Endothelial cell (in vitro differentiated cells): ENCODE results near the gene POLA1. TPM values are rescaled to one million over a fixed set of nuclear protein-coding genes. Genes with fewer than 3 reads are reported as not detected.

Experiments
- DNase-seq: peaks from one replicate; pipeline ENCODE4 v3.0.0; 2021; ENCODE audit warnings: low spot score
- H3K27ac Mint-ChIP-seq: one replicate; pipeline ENCODE4 v1.8.0; 2021; ENCODE audit warnings: mixed read lengths, inconsistent platforms; ENCODE audit not compliant: unreplicated experiment
- H3K27me3 Mint-ChIP-seq: one replicate; pipeline ENCODE4 v1.8.0; 2021; ENCODE audit warnings: mild to moderate bottlenecking, moderate library complexity, mixed read lengths, inconsistent platforms; ENCODE audit not compliant: unreplicated experiment
- H3K36me3 Mint-ChIP-seq: one replicate; pipeline ENCODE4 v1.8.0; 2021; ENCODE audit warnings: mild to moderate bottlenecking, low read depth, mixed read lengths, inconsistent platforms; ENCODE audit not compliant: unreplicated experiment
- H3K4me1 Mint-ChIP-seq: one replicate; pipeline ENCODE4 v1.8.0; 2021; ENCODE audit warnings: mild to moderate bottlenecking, mixed read lengths, inconsistent platforms; ENCODE audit not compliant: unreplicated experiment
- H3K4me3 Mint-ChIP-seq: one replicate; pipeline ENCODE4 v1.8.0; 2021; ENCODE audit warnings: mild to moderate bottlenecking, mixed read lengths, inconsistent platforms; ENCODE audit not compliant: unreplicated experiment
- H3K9me3 Mint-ChIP-seq: one replicate; pipeline ENCODE4 v1.8.0; 2021; ENCODE audit warnings: mixed read lengths, inconsistent platforms; ENCODE audit not compliant: unreplicated experiment
- CTCF ChIP-seq: fragments of 200-600 bp; sonication (generic); IDR thresholded peaks from one replicate; pipeline ENCODE4 v1.5.0; 2021; ENCODE audit warnings: antibody characterized with exemption; ENCODE audit not compliant: unreplicated experiment
- total RNA-seq: library from RNA; stranded (reverse); fragmentation: NEBNext Ultra II Directional; extraction: Animal tissue kit (Norgen Biotek cat#: 25700); gene quantifications from one replicate; pipeline ENCODE4 v1.2.1, GENCODE V29; 2021; ENCODE audit not compliant: unreplicated experiment

Gene POLA1
- total RNA-seq, 1 donor from 2014 or later: 12.9 TPM

GRCh38 chrX:24876530-24877287 is 183.0 kb downstream of the POLA1 start:
- no peak for DNase-seq
- Mint-ChIP-seq H3K4me1 (no peaks in the 10 kb centered on the region), H3K36me3 (no peaks in the 10 kb centered on the region), H3K4me3 (no peak overlapping the region), H3K27me3 (no peaks in the 10 kb centered on the region), H3K27ac (no peak overlapping the region), H3K9me3 (no peaks in the 10 kb centered on the region)
- no peak for TF ChIP-seq CTCF

- no peak overlapping the region for H3K4me3 Mint-ChIP-seq
- no peak overlapping the region for H3K27ac Mint-ChIP-seq
- H3K4me1 Mint-ChIP-seq: no peaks in the 10 kb centered on the region
These were observed 183.6 kb downstream of the POLA1 start for GRCh38 chrX:24877288-24877664.

GRCh38 chrX:24877854-24878650 is 184.3 kb downstream of the POLA1 start:
- no peaks in the 10 kb centered on the region for H3K36me3 Mint-ChIP-seq
- no peaks in the 10 kb centered on the region for H3K9me3 Mint-ChIP-seq
- H3K27me3 Mint-ChIP-seq: peaks cover 2% of the 10 kb centered on the region
- H3K4me3 Mint-ChIP-seq: no peak overlapping the region
- TF ChIP-seq CTCF: no peak
- no peaks in the 10 kb centered on the region for H3K4me1 Mint-ChIP-seq
- no peak overlapping the region for H3K27ac Mint-ChIP-seq
- DNase-seq: no peak

More at GRCh38 chrX:24877288-24877664, 183.6 kb downstream of the POLA1 start:
- Mint-ChIP-seq H3K36me3 (no peaks in the 10 kb centered on the region), H3K27me3 (no peaks in the 10 kb centered on the region), H3K9me3 (no peaks in the 10 kb centered on the region)
- TF ChIP-seq CTCF: no peak
- DNase-seq: no peak

GRCh38 chrX:24879679-24880078 is 186.0 kb downstream of the POLA1 start:
- no peaks in the 10 kb centered on the region for H3K4me1 Mint-ChIP-seq

More at GRCh38 chrX:24879679-24880078, 186.0 kb downstream of the POLA1 start:
- no peak for DNase-seq
- H3K4me3 Mint-ChIP-seq: no peak overlapping the region
- no peak overlapping the region for H3K27ac Mint-ChIP-seq
- no peaks in the 10 kb centered on the region for H3K9me3 Mint-ChIP-seq
- H3K27me3 Mint-ChIP-seq: peaks cover 2% of the 10 kb centered on the region
- no peak for TF ChIP-seq CTCF
- no peaks in the 10 kb centered on the region for H3K36me3 Mint-ChIP-seq
